Mesenchymal stem cell (in vitro differentiated cells and primary cell): ENCODE results near the gene FRMPD4.
"Not testable (repeated sequence)": the region's sequence is repeated elsewhere in the genome, so short reads cannot be mapped to it uniquely, and the experiment has no call there.

ENCODE experiments used
- DNase-seq: peaks from one replicate; pipeline ENCODE4 v3.0.0-alpha.2; 2013
- H2AFZ ChIP-seq: one replicate; pipeline ENCODE4 v1.6.1; 2013; ENCODE audit warnings: low read depth, mild to moderate bottlenecking, control low read depth, inconsistent platforms, low read length, moderate library complexity
- H2AK5ac ChIP-seq: 2 replicates; pipeline ENCODE4 v1.6.1; 2013; ENCODE audit warnings: low read length, moderate library complexity, mild to moderate bottlenecking, inconsistent platforms; ENCODE audit not compliant: severe bottlenecking
- H2BK120ac ChIP-seq: one replicate; pipeline ENCODE4 v1.6.1; 2013; ENCODE audit warnings: low read depth, mild to moderate bottlenecking, inconsistent platforms, low read length, moderate library complexity
- H2BK12ac ChIP-seq, 2 experiments: one replicate each; pipeline ENCODE4 v1.6.1; 2013; ENCODE audit warnings: inconsistent platforms in 2 of 2, low read length in 2 of 2, mild to moderate bottlenecking in 2 of 2, moderate library complexity in 2 of 2, control low read depth in 1 of 2
- H2BK15ac ChIP-seq: one replicate; pipeline ENCODE4 v1.6.1; 2013; ENCODE audit warnings: mild to moderate bottlenecking, low read depth, inconsistent platforms; ENCODE audit not compliant: poor library complexity, severe bottlenecking
- H2BK5ac ChIP-seq: 2 replicates; pipeline ENCODE4 v1.6.1; 2013; ENCODE audit warnings: low read depth, mild to moderate bottlenecking, low read length, control low read depth, inconsistent platforms; ENCODE audit not compliant: poor library complexity, severe bottlenecking
- H3K14ac ChIP-seq, 2 experiments: one replicate each; pipeline ENCODE4 v1.6.1; 2013; ENCODE audit warnings: inconsistent platforms in 2 of 2, low read length in 2 of 2, control low read depth in 1 of 2, mild to moderate bottlenecking in 1 of 2, moderate library complexity in 1 of 2
- H3K18ac ChIP-seq, 2 experiments: one replicate each; pipeline ENCODE4 v1.6.1; 2013; ENCODE audit warnings: inconsistent platforms in 2 of 2, low read length in 2 of 2, control low read depth in 1 of 2, low read depth in 1 of 2, mild to moderate bottlenecking in 1 of 2
- H3K23ac ChIP-seq, 2 experiments: one replicate each; pipeline ENCODE4 v1.6.1; 2013; ENCODE audit warnings: inconsistent platforms in 2 of 2, low read length in 2 of 2, mild to moderate bottlenecking in 2 of 2, moderate library complexity in 2 of 2, control low read depth in 1 of 2
- H3K27ac ChIP-seq: 2 replicates; pipeline ENCODE4 v1.5.1; 2013; ENCODE audit warnings: mild to moderate bottlenecking, moderate library complexity, low read length, control low read depth, inconsistent platforms; ENCODE audit not compliant: poor library complexity, severe bottlenecking
- H3K27me3 ChIP-seq, 2 experiments: 2 replicates each; pipeline versions ENCODE4 v1.6.1 to v1.7.0; 2013; ENCODE audit warnings: low read length in 2 of 2, mild to moderate bottlenecking in 2 of 2, moderate library complexity in 2 of 2, control low read depth in 1 of 2, inconsistent platforms in 1 of 2; ENCODE audit not compliant: control insufficient read depth in 1 of 2, insufficient read depth in 1 of 2
- H3K36me3 ChIP-seq, 2 experiments: 2 replicates each; pipeline versions ENCODE4 v1.6.1 to v1.7.0; 2013; ENCODE audit warnings: low read length in 2 of 2, control low read depth in 1 of 2, inconsistent platforms in 1 of 2, low read depth in 1 of 2, mild to moderate bottlenecking in 1 of 2; ENCODE audit not compliant: insufficient read depth in 2 of 2, control insufficient read depth in 1 of 2
- H3K4ac ChIP-seq, 2 experiments: one replicate each; pipeline ENCODE4 v1.6.1; 2013; ENCODE audit warnings: inconsistent platforms in 2 of 2, low read length in 2 of 2, mild to moderate bottlenecking in 2 of 2, moderate library complexity in 2 of 2, control low read depth in 1 of 2, low read depth in 1 of 2
- H3K4me1 ChIP-seq: 2 replicates; pipeline ENCODE4 v1.6.1; 2013; ENCODE audit warnings: low read depth, low read length, control low read depth; ENCODE audit not compliant: control insufficient read depth, insufficient read depth
- H3K4me2 ChIP-seq: 2 replicates; pipeline ENCODE4 v1.6.1; 2013; ENCODE audit warnings: low read length, mild to moderate bottlenecking, inconsistent platforms; ENCODE audit not compliant: poor library complexity, severe bottlenecking
- H3K4me3 ChIP-seq, 2 experiments: 2 replicates each; pipeline versions ENCODE4 v1.5.1 to v1.7.0; 2013; ENCODE audit warnings: low read length in 2 of 2, mild to moderate bottlenecking in 2 of 2, control low read depth in 1 of 2, low read depth in 1 of 2; ENCODE audit not compliant: insufficient read depth in 1 of 2
- H3K79me1 ChIP-seq: replicated peaks from 2 replicates; pipeline ENCODE4 v1.6.1; 2013; ENCODE audit warnings: mild to moderate bottlenecking, control low read depth, low read length, inconsistent platforms; ENCODE audit not compliant: poor library complexity, severe bottlenecking
- H3K9ac ChIP-seq: 2 replicates; pipeline ENCODE4 v1.7.0; 2013; ENCODE audit warnings: mild to moderate bottlenecking, low read length, moderate library complexity
- H3K9me3 ChIP-seq: 2 replicates; pipeline ENCODE4 v1.7.0; 2013; ENCODE audit warnings: mild to moderate bottlenecking, low read length; ENCODE audit not compliant: control insufficient read depth
- H4K8ac ChIP-seq: one replicate; pipeline ENCODE4 v1.6.1; 2013; ENCODE audit warnings: inconsistent platforms, mild to moderate bottlenecking, low read length, moderate library complexity
- H4K91ac ChIP-seq: one replicate; pipeline ENCODE4 v1.6.1; 2013; ENCODE audit warnings: mild to moderate bottlenecking, low read length, inconsistent platforms
- WGBS: methylation state at CpG from one replicate; pipeline ENCODE4 v1.1.7; 2013; ENCODE audit warnings: mixed read lengths; 5-methylcytosine and 5-hydroxymethylcytosine counted together

The FRMPD4 gene

DNA sequence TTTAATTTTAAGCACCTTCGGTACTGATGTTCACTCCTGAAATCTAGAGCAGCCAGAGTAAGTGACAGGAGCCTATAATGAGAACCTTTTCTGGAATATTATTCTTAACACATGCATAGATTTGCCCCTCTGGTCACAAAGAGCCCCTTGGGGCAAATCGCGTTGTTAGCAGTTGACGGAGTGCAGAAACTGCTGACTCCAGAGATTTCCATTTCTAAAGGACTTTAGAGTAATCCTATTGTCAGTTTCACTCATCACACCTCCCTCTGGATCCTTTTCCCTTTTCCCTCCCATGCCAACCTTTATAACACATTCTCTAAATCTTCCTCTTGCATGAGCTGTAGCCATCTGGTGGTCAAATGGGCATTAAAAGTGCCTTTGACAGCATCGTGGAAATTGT, 388.0 kb downstream of the FRMPD4 start:
- H3K9me3 ChIP-seq: no peaks in the 10 kb centered on the region
- H2BK12ac ChIP-seq: no peak overlapping the region
- no peaks in the 10 kb centered on the region for H3K36me3 ChIP-seq
- no peak overlapping the region for H2BK15ac ChIP-seq
- H2AK5ac ChIP-seq: no peak overlapping the region
- H3K4me2 ChIP-seq: no peak overlapping the region
- 21% methylated on average over 3 of the region's 5 CpGs for WGBS
- no peak overlapping the region for H4K8ac ChIP-seq
- H3K14ac ChIP-seq: no peak overlapping the region
- DNase-seq: no peak
- no peak overlapping the region for H3K27ac ChIP-seq
- no peak overlapping the region for H3K23ac ChIP-seq
- H2AFZ ChIP-seq: no peak overlapping the region
- no peak overlapping the region for H2BK5ac ChIP-seq
- no peak overlapping the region for H2BK120ac ChIP-seq
- H3K18ac ChIP-seq: no peak overlapping the region
- H3K4me3 ChIP-seq: no peak overlapping the region
- H3K27me3 ChIP-seq: no peaks in the 10 kb centered on the region
- no peak overlapping the region for H3K4ac ChIP-seq
- no peak overlapping the region for H4K91ac ChIP-seq
- no peaks in the 10 kb centered on the region for H3K79me1 ChIP-seq
- H3K9ac ChIP-seq: no peak overlapping the region
- no peaks in the 10 kb centered on the region for H3K4me1 ChIP-seq

DNA sequence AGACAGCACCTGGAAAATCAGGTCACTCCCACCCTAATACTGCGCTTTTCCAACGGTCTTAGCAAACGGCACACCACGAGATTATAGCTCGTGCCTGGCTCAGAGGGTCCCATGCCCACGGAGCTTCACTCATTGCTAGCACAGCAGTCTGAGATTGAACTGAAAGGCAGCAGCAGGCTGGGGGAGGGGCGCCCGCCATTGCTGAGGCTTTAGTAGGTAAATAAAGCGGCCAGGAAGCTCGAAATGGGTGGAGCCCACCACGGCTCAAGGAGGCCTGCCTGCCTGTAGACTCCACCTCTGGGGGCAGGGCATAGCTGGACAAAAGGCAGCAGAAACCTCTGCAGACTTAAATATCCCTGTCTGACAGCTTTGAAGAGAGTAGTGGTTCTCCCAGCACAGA, 399.8 kb downstream of the FRMPD4 start:
- WGBS: 84% methylated on average over 8 of the region's 11 CpGs
- H3K27me3 ChIP-seq, H3K79me1 ChIP-seq, H3K27ac ChIP-seq, H4K91ac ChIP-seq, H3K9me3 ChIP-seq, H3K9ac ChIP-seq, H2BK120ac ChIP-seq, H2BK5ac ChIP-seq, H2AK5ac ChIP-seq, H3K18ac ChIP-seq, DNase-seq, H2BK15ac ChIP-seq, H2BK12ac ChIP-seq, H3K36me3 ChIP-seq, H2AFZ ChIP-seq, H4K8ac ChIP-seq, H3K4me2 ChIP-seq, H3K23ac ChIP-seq, H3K14ac ChIP-seq, H3K4me1 ChIP-seq, H3K4ac ChIP-seq, H3K4me3 ChIP-seq: not testable (repeated sequence)

DNA sequence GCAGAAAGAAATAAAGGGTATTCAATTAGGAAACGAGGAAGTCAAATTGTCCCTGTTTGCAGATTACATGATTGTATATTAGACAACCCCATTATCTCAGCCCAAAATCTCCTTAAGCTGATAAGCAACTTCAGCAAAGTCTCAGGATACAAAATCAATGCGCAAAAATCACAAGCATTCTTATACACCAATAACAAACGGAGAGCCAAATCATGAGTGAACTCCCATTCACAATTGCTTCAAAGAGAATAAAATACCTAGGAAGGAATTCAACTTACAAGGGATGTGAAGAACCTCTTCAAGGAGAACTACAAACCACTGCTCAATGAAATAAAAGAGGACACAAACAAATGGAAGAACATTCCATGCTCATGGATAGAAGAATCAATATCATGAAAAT, 404.0 kb downstream of the FRMPD4 start:
- H3K14ac ChIP-seq, DNase-seq, H4K91ac ChIP-seq, H4K8ac ChIP-seq, H3K4ac ChIP-seq, H2BK15ac ChIP-seq, H3K18ac ChIP-seq, H2BK12ac ChIP-seq, H2BK5ac ChIP-seq, H2AK5ac ChIP-seq, H3K9ac ChIP-seq, H3K79me1 ChIP-seq, H3K4me2 ChIP-seq, H3K27me3 ChIP-seq, H3K23ac ChIP-seq, H3K9me3 ChIP-seq, H3K36me3 ChIP-seq, H2AFZ ChIP-seq, H2BK120ac ChIP-seq, H3K4me1 ChIP-seq, H3K4me3 ChIP-seq, H3K27ac ChIP-seq: not testable (repeated sequence)
- WGBS: no CpG with 5 or more reads among the region's 3 CpGs

DNA sequence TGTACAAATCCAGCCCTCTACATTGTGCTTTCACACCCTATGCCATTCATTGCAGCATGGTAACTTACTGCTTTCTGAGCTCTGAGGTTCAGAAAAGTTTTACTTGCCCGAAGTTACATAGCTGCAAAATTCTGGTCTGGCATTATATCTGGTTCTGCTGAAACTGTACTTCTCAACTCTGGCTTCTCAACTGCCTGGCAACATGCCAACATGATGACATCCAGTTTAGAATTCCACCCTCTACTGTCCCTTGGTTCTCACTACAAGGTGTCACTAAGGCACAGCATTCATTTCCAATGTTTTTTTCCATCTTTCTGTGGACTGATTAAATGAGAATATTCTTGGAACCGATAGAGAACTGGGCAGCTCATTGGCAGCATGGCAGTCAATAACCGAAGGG, 410.1 kb downstream of the FRMPD4 start:
- Histone ChIP-seq H3K79me1 (no peaks in the 10 kb centered on the region), H3K9ac (no peak overlapping the region), H3K14ac (no peak overlapping the region), H2BK12ac (no peak overlapping the region), H3K4me3 (no peak overlapping the region), H3K23ac (no peak overlapping the region), H3K4me1 (no peaks in the 10 kb centered on the region), H3K27ac (no peak overlapping the region), H3K18ac (no peak overlapping the region), H3K4me2 (no peak overlapping the region), H3K9me3 (no peaks in the 10 kb centered on the region), H4K8ac (no peak overlapping the region), H3K27me3 (no peaks in the 10 kb centered on the region), H4K91ac (no peak overlapping the region), H2AFZ (no peak overlapping the region), H2AK5ac (no peak overlapping the region), H2BK5ac (no peak overlapping the region), H2BK120ac (no peak overlapping the region), H3K36me3 (no peaks in the 10 kb centered on the region), H3K4ac (no peak overlapping the region), H2BK15ac (no peak overlapping the region)
- 72% methylated on average over 3 of the region's 3 CpGs for WGBS
- no peak for DNase-seq
